GM12891 (cell line): ENCODE data around the gene CYTL1.
"Not testable (repeated sequence)": the region's sequence is repeated elsewhere in the genome, so short reads cannot be mapped to it uniquely, and the experiment has no call there.

Experiments used
- DNase-seq: peaks from one replicate; pipeline ENCODE4 v3.0.0; 2011; ENCODE audit warnings: low spot score; ENCODE audit not compliant: insufficient read length
- FAIRE-seq: peaks from 2 replicates; lab custom pipeline; 2011; peaks lifted over from hg19 to GRCh38; lab: Jason Lieb, UNC
- PAX5 ChIP-seq: IDR thresholded peaks from 2 replicates; pipeline ENCODE4 v1.6.1; 2011; ENCODE audit warnings: low read length, moderate library complexity, mild to moderate bottlenecking; ENCODE audit not compliant: insufficient read depth, severe bottlenecking
- POLR2A ChIP-seq: IDR thresholded peaks from 2 replicates; pipeline ENCODE4 v1.6.1; 2011; ENCODE audit warnings: low read depth, low read length, control low read depth
- POLR2AphosphoS5 ChIP-seq: IDR thresholded peaks from 2 replicates; pipeline ENCODE4 v1.6.1; 2011; ENCODE audit warnings: low read depth, low read length, control low read depth
- POU2F2 ChIP-seq: IDR thresholded peaks from 2 replicates; pipeline ENCODE4 v1.6.1; 2011; ENCODE audit warnings: low read depth, mild to moderate bottlenecking, control low read depth, low read length, moderate library complexity
- SPI1 ChIP-seq: IDR thresholded peaks from 2 replicates; pipeline ENCODE4 v1.6.1; 2011; ENCODE audit warnings: low read depth, low read length, control low read depth
- TAF1 ChIP-seq: IDR thresholded peaks from 2 replicates; pipeline ENCODE4 v1.6.1; 2011; ENCODE audit warnings: low read depth, low read length, control low read depth

The CYTL1 gene

GRCh38 chr4:5004496-5004895 lies 14.8 kb downstream of the CYTL1 start:
- no peak for FAIRE-seq
- DNase-seq = no peak
- TF ChIP-seq POU2F2 (no peak), POLR2A (no peak), TAF1 (no peak), POLR2AphosphoS5 (no peak), PAX5 (no peak), SPI1 (no peak)

- DNase-seq (no peak), FAIRE-seq (no peak)
- TF ChIP-seq TAF1 (no peak), POU2F2 (no peak), POLR2AphosphoS5 (no peak), POLR2A (no peak), PAX5 (no peak), SPI1 (no peak)
Measured at GRCh38 chr4:5003918-5004317, 15.3 kb downstream of the CYTL1 start.

- DNase-seq (no peak), FAIRE-seq (no peak)
- no peak for TF ChIP-seq PAX5
- no peak for TF ChIP-seq POU2F2
- TF ChIP-seq TAF1 = no peak
- no peak for TF ChIP-seq POLR2AphosphoS5
- TF ChIP-seq SPI1 = no peak
- no peak for TF ChIP-seq POLR2A
Measured at GRCh38 chr4:5003372-5003857, 15.8 kb downstream of the CYTL1 start.

- FAIRE-seq, DNase-seq: not testable (repeated sequence)
Measured at GRCh38 chr4:5001641-5002040, 17.6 kb downstream of the CYTL1 start.

GRCh38 chr4:4996935-4997334 lies 22.3 kb downstream of the CYTL1 start:
- FAIRE-seq, DNase-seq: not testable (repeated sequence)

GRCh38 chr4:4995908-4996265 lies 23.4 kb downstream of the CYTL1 start:
- TF ChIP-seq POLR2AphosphoS5 = no peak
- no peak for TF ChIP-seq TAF1
- no peak for TF ChIP-seq POLR2A
- TF ChIP-seq POU2F2 = no peak
- no peak for TF ChIP-seq SPI1
- no peak for TF ChIP-seq PAX5
- FAIRE-seq = no peak

GRCh38 chr4:4995103-4995907 lies 24.0 kb downstream of the CYTL1 start:
- FAIRE-seq = peak; percentile 88
- DNase-seq = peak; percentile 77
- TF ChIP-seq POLR2AphosphoS5 (no peak), PAX5 (no peak), SPI1 (no peak), POU2F2 (no peak), TAF1 (no peak), POLR2A (no peak)

More at GRCh38 chr4:4995908-4996265, 23.4 kb downstream of the CYTL1 start:
- no peak for DNase-seq

GRCh38 chr4:4994312-4995097 lies 24.8 kb downstream of the CYTL1 start:
- DNase-seq (no peak), FAIRE-seq (no peak)
- TF ChIP-seq SPI1 (no peak), POU2F2 (no peak), TAF1 (no peak), PAX5 (no peak), POLR2A (no peak), POLR2AphosphoS5 (no peak)

- TF ChIP-seq SPI1 = no peak
- no peak for TF ChIP-seq PAX5
- TF ChIP-seq POLR2A = no peak
- TF ChIP-seq POU2F2 = no peak
- TF ChIP-seq TAF1 = no peak
- no peak for TF ChIP-seq POLR2AphosphoS5
- no peak for DNase-seq
- no peak for FAIRE-seq
Measured at GRCh38 chr4:4992833-4993232, 26.4 kb downstream of the CYTL1 start.
